ENCODE data around the gene HSD11B2. TPM values are rescaled to one million over a fixed set of nuclear protein-coding genes. Genes with fewer than 3 reads are reported as not detected.

The HSD11B2 gene
- total and polyA plus RNA-seq, 2 donors (not counting 1 experiment from before 2014, with no cell fraction given) = 0.15 TPM; not detected in 1

DNA sequence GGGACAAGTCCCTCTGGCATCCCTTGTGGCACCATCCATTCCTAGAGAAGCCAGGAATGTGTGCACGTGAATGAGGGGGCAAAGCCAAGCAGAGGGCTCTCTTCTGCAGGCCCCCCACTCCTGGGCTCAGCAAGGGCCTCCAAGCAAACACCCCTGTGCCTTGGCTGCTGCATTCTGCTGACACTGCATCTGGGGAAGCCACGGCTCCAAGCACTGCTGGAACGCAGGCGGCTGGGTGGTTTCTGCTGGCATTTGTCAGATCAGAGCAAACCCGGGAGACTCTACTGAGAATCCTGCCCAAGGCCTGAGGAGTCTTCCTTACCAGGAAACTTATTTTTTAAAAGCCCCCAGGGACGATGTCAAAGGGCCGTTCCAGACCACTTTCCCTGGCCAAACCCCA is 26.7 kb downstream of the HSD11B2 start:
- no peak overlapping the region for H3K9ac ChIP-seq (ENCODE audit: insufficient read depth, low read length)
- no peak overlapping the region for H3K4me3 ChIP-seq (replicated peaks in 1 of 4; ENCODE audit: control extremely low read depth in 1 of 4, insufficient read depth in 1 of 4, low read depth in 3 of 4, low read length in 4 of 4)
- H3K27ac ChIP-seq (ENCODE audit: insufficient read depth, low read length) = no peak overlapping the region

DNA sequence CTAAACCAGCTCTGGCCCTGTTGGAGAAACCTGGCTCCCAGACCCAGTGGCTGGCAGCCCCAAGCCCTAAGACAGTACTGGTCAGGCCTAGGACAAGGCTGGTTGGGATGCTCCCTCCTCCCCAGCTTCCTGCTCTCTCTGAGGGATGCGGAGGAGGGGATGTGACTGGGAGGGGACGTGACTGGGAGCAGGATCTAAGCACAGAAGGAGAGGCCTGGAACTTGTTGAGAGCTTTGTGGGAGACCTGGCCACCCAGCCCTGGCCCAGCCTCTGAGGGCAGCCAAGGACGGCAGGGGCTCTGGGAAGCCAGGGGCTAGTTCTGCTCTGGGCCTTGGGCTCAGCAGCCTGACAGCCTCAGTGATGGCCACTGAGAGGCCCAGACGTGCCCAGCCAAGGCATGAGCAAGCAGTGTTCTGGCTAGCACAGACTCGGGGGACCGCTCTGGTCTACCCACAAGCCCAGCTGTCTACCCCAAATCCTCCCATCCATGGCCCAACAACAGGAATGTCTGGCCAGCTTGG is 27.3 kb downstream of the HSD11B2 start:
- Histone ChIP-seq H3K9me3 (ENCODE audit: control insufficient read depth, insufficient read depth, low read depth, low read length) (no peaks in the 10 kb centered on the region), H3K9ac (ENCODE audit: insufficient read depth, low read length) (no peak overlapping the region), H3K27ac (ENCODE audit: insufficient read depth, low read length) (no peak overlapping the region), H3K4me2 (ENCODE audit: extremely low read depth, insufficient read depth, low read length) (no peak overlapping the region), H3K4me1 (ENCODE audit: control insufficient read depth, extremely low read depth, insufficient read depth, low read length) (peaks cover 19% of the 10 kb centered on the region), H3K36me3 (ENCODE audit: control insufficient read depth, insufficient read depth, low read length) (peaks cover 4% of the 10 kb centered on the region), H3K27me3 (ENCODE audit: control insufficient read depth, insufficient read depth, low read length) (no peaks in the 10 kb centered on the region), H3K79me2 (ENCODE audit: control insufficient read depth, insufficient read depth, low read length) (peaks cover 18% of the 10 kb centered on the region), H4K20me1 (ENCODE audit: control insufficient read depth, extremely low read depth, insufficient read depth, low read length) (no peaks in the 10 kb centered on the region), H2AFZ (ENCODE audit: low read length) (no peak overlapping the region), H3K4me3 (replicated peaks in 1 of 4; ENCODE audit: control extremely low read depth in 1 of 4, insufficient read depth in 1 of 4, low read depth in 3 of 4, low read length in 4 of 4) (no peak overlapping the region)
- TF ChIP-seq EZH2 (IDR thresholded peaks at IDR 0.05; ENCODE audit: low read length, missing control alignments) (no peak), CTCF (conservative IDR thresholded peaks at IDR 0.05 in 1 of 2, IDR thresholded peaks at IDR 0.05 in 1 of 2; ENCODE audit: low read depth in 1 of 2, low read length in 2 of 2) (no peak)
- DNase-seq (ENCODE audit: low read depth in 2 of 2) = no peak

More for the DNA sequence above, 26.7 kb downstream of the HSD11B2 start:
- Histone ChIP-seq H3K36me3 (ENCODE audit: control insufficient read depth, insufficient read depth, low read length) (peaks cover 7% of the 10 kb centered on the region), H3K4me2 (ENCODE audit: extremely low read depth, insufficient read depth, low read length) (no peak overlapping the region), H4K20me1 (ENCODE audit: control insufficient read depth, extremely low read depth, insufficient read depth, low read length) (no peaks in the 10 kb centered on the region), H3K27me3 (ENCODE audit: control insufficient read depth, insufficient read depth, low read length) (no peaks in the 10 kb centered on the region), H3K9me3 (ENCODE audit: control insufficient read depth, insufficient read depth, low read depth, low read length) (no peaks in the 10 kb centered on the region), H3K79me2 (ENCODE audit: control insufficient read depth, insufficient read depth, low read length) (peaks cover 18% of the 10 kb centered on the region), H2AFZ (ENCODE audit: low read length) (no peak overlapping the region), H3K4me1 (ENCODE audit: control insufficient read depth, extremely low read depth, insufficient read depth, low read length) (peaks cover 19% of the 10 kb centered on the region)
- no peak for DNase-seq (ENCODE audit: low read depth in 2 of 2)
- TF ChIP-seq EZH2 (IDR thresholded peaks at IDR 0.05; ENCODE audit: low read length, missing control alignments) (no peak), CTCF (conservative IDR thresholded peaks at IDR 0.05 in 1 of 2, IDR thresholded peaks at IDR 0.05 in 1 of 2; ENCODE audit: low read depth in 1 of 2, low read length in 2 of 2) (no peak)

- H3K9ac ChIP-seq (ENCODE audit: insufficient read depth, low read length) = no peak overlapping the region
- H3K27ac ChIP-seq (ENCODE audit: insufficient read depth, low read length) = no peak overlapping the region
- no peak overlapping the region for H2AFZ ChIP-seq (ENCODE audit: low read length)
- peaks cover 2% of the 10 kb centered on the region for H3K36me3 ChIP-seq (ENCODE audit: control insufficient read depth, insufficient read depth, low read length)
- no peak for DNase-seq (ENCODE audit: low read depth in 2 of 2)
- no peak overlapping the region for H3K4me2 ChIP-seq (ENCODE audit: extremely low read depth, insufficient read depth, low read length)
- H3K4me3 ChIP-seq (replicated peaks in 1 of 4; ENCODE audit: control extremely low read depth in 1 of 4, insufficient read depth in 1 of 4, low read depth in 3 of 4, low read length in 4 of 4) = no peak overlapping the region
- peaks cover 19% of the 10 kb centered on the region for H3K4me1 ChIP-seq (ENCODE audit: control insufficient read depth, extremely low read depth, insufficient read depth, low read length)
- H4K20me1 ChIP-seq (ENCODE audit: control insufficient read depth, extremely low read depth, insufficient read depth, low read length) = no peaks in the 10 kb centered on the region
- no peaks in the 10 kb centered on the region for H3K9me3 ChIP-seq (ENCODE audit: control insufficient read depth, insufficient read depth, low read depth, low read length)
- no peak for TF ChIP-seq EZH2 (IDR thresholded peaks at IDR 0.05; ENCODE audit: low read length, missing control alignments)
- no peak for TF ChIP-seq CTCF (conservative IDR thresholded peaks at IDR 0.05 in 1 of 2, IDR thresholded peaks at IDR 0.05 in 1 of 2; ENCODE audit: low read depth in 1 of 2, low read length in 2 of 2)
- no peaks in the 10 kb centered on the region for H3K27me3 ChIP-seq (ENCODE audit: control insufficient read depth, insufficient read depth, low read length)
- peaks cover 21% of the 10 kb centered on the region for H3K79me2 ChIP-seq (ENCODE audit: control insufficient read depth, insufficient read depth, low read length)
Observed at GRCh38 chr16:67459066-67459860, 28.3 kb downstream of the HSD11B2 start.

All from fibroblast of lung (primary cell).